Kidney (tissue), 14 donors: ENCODE results near the gene SIDT1. TPM values are rescaled to one million over a fixed set of nuclear protein-coding genes. Genes with fewer than 3 reads are reported as not detected.
"Not testable (repeated sequence)": the region's sequence is repeated elsewhere in the genome, so short reads cannot be mapped to it uniquely, and the experiment has no call there.

Experiments used
- DNase-seq, 5 donors: peaks; one replicate each; pipeline ENCODE4 v3.0.0-alpha.2; 2013 to 2020
- FAIRE-seq: peaks from 2 replicates; lab custom pipeline; 2012; peaks lifted over from hg19 to GRCh38; lab: Jason Lieb, UNC
- H3K27ac ChIP-seq, 2 donors: one replicate each; pipeline ENCODE4 v1.7.0; 2013; ENCODE audit warnings: low read depth in 2 of 2, low read length in 2 of 2, inconsistent platforms in 1 of 2
- H3K27me3 ChIP-seq: one replicate; pipeline ENCODE4 v1.7.1; 2013; ENCODE audit warnings: low read length, inconsistent platforms; ENCODE audit not compliant: control insufficient read depth, insufficient read depth
- H3K36me3 ChIP-seq, 3 donors: one replicate each; pipeline versions ENCODE4 v1.7.0 to v1.7.1; 2013; ENCODE audit warnings: low read length in 3 of 3, control low read depth in 1 of 3, inconsistent platforms in 1 of 3; ENCODE audit not compliant: insufficient read depth in 3 of 3, control insufficient read depth in 2 of 3
- H3K4me1 ChIP-seq, 3 donors: one replicate each; pipeline versions ENCODE4 v1.7.0 to v1.7.1; 2013; ENCODE audit warnings: low read length in 3 of 3, inconsistent platforms in 1 of 3, low read depth in 1 of 3; ENCODE audit not compliant: control insufficient read depth in 2 of 3, insufficient read depth in 2 of 3
- H3K4me3 ChIP-seq, 3 donors: one replicate each; pipeline versions ENCODE4 v1.7.0 to v1.8.1; 2013; ENCODE audit warnings: low read length in 3 of 3, control low read depth in 1 of 3, inconsistent platforms in 1 of 3
- H3K9ac ChIP-seq, 3 donors: one replicate each; pipeline versions ENCODE4 v1.7.0 to v1.7.1; 2013; ENCODE audit warnings: low read length in 3 of 3, control low read depth in 1 of 3, inconsistent platforms in 1 of 3
- H3K9me3 ChIP-seq, 3 donors: one replicate each; pipeline versions ENCODE4 v1.7.0 to v1.7.1; 2013; ENCODE audit warnings: low read length in 3 of 3, control low read depth in 1 of 3, inconsistent platforms in 1 of 3; ENCODE audit not compliant: control insufficient read depth in 2 of 3, insufficient read depth in 1 of 3
- intact Hi-C: fragments of 100-400 bp; cut with DNase I; formaldehyde crosslinking; loops from one replicate; pipeline ENCODE4 v1.11.1; 2022
- polyA plus RNA-seq: library from polyadenylated mRNA; stranded (reverse); fragments of 350-450 nt; fragmentation: Illumina TruSeq; extraction: RNeasy Lipid Tissue Mini Kit (QIAGEN cat#74804); gene quantifications from one replicate; pipeline ENCODE4 v1.2.3, GENCODE V29; 2014; ENCODE audit warnings: low read depth, low replicate concordance; ENCODE audit not compliant: insufficient read depth
- total RNA-seq: library from RNA; stranded (reverse); fragmentation: NEBNext Ultra II Directional; extraction: Animal tissue kit (Norgen Biotek cat#: 25700); gene quantifications from one replicate; pipeline ENCODE4 v1.2.1, GENCODE V29; 2021
- TF ChIP-seq, protein P1 (sequence below): IDR thresholded peaks from 3 replicates; pipeline ENCODE4 v1.5.1; 2012; ENCODE audit warnings: mild to moderate bottlenecking, moderate library complexity, borderline replicate concordance; ENCODE audit not compliant: insufficient read depth; ENCODE audit errors: extremely low read depth
- donor health status: control.
- donor health status: control.
- donor health status: control.
- donor health status: control.
- donor health status: control.
- donor health status: DM: yes; HTN: yes; CAD: no.
- donor health status: Normal renal cell carcinoma (clear cell type).

SIDT1 gene
- total and polyA plus RNA-seq, 2 donors from 2014 or later, result 0.92 to 4.9 TPM

GRCh38 chr3:113630956-113631542, 98.7 kb downstream of the SIDT1 start:
- H3K27me3 ChIP-seq, result no peaks in the 10 kb centered on the region
- intact Hi-C loops, result no loop called here
- TF ChIP-seq, protein P1, sequence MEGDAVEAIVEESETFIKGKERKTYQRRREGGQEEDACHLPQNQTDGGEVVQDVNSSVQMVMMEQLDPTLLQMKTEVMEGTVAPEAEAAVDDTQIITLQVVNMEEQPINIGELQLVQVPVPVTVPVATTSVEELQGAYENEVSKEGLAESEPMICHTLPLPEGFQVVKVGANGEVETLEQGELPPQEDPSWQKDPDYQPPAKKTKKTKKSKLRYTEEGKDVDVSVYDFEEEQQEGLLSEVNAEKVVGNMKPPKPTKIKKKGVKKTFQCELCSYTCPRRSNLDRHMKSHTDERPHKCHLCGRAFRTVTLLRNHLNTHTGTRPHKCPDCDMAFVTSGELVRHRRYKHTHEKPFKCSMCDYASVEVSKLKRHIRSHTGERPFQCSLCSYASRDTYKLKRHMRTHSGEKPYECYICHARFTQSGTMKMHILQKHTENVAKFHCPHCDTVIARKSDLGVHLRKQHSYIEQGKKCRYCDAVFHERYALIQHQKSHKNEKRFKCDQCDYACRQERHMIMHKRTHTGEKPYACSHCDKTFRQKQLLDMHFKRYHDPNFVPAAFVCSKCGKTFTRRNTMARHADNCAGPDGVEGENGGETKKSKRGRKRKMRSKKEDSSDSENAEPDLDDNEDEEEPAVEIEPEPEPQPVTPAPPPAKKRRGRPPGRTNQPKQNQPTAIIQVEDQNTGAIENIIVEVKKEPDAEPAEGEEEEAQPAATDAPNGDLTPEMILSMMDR, result no peak
- FAIRE-seq (no peak), DNase-seq (no peak)
- H3K27ac ChIP-seq, result no peak overlapping the region
- no peaks in the 10 kb centered on the region for H3K36me3 ChIP-seq
- no peak overlapping the region for H3K9ac ChIP-seq
- no peak overlapping the region for H3K4me3 ChIP-seq
- peaks cover 0 to 3% (median 0%) of the 10 kb centered on the region in 3 donors for H3K4me1 ChIP-seq
- H3K9me3 ChIP-seq, result no peaks in the 10 kb centered on the region

- FAIRE-seq (no peak), DNase-seq (no peak)
- intact Hi-C loops, result no loop called here
- no peaks in the 10 kb centered on the region for H3K9me3 ChIP-seq
- no peak overlapping the region for H3K4me3 ChIP-seq
- H3K27ac ChIP-seq, result no peak overlapping the region
- no peak overlapping the region for H3K9ac ChIP-seq
- H3K4me1 ChIP-seq, result peaks cover 0 to 3% (median 0%) of the 10 kb centered on the region in 3 donors
- no peaks in the 10 kb centered on the region for H3K36me3 ChIP-seq
- no peaks in the 10 kb centered on the region for H3K27me3 ChIP-seq
- TF ChIP-seq, protein P1, result no peak
Observed at GRCh38 chr3:113631573-113631972, 99.2 kb downstream of the SIDT1 start.

GRCh38 chr3:113634782-113635474, 102.6 kb downstream of the SIDT1 start:
- H3K4me1 ChIP-seq, result peaks cover 0 to 3% (median 0%) of the 10 kb centered on the region in 3 donors
- no peak overlapping the region for H3K4me3 ChIP-seq
- no peak for DNase-seq
- H3K36me3 ChIP-seq, result no peaks in the 10 kb centered on the region
- TF ChIP-seq, protein P1, result no peak
- H3K9me3 ChIP-seq, result no peaks in the 10 kb centered on the region
- no peak overlapping the region for H3K9ac ChIP-seq
- no peak overlapping the region for H3K27ac ChIP-seq
- intact Hi-C loops, result no loop called here
- FAIRE-seq, result no peak
- no peaks in the 10 kb centered on the region for H3K27me3 ChIP-seq

GRCh38 chr3:113636034-113636433, 103.7 kb downstream of the SIDT1 start:
- H3K36me3 ChIP-seq, intact Hi-C loops, H3K27me3 ChIP-seq, FAIRE-seq, H3K9me3 ChIP-seq, H3K9ac ChIP-seq, H3K27ac ChIP-seq, H3K4me1 ChIP-seq, DNase-seq, H3K4me3 ChIP-seq: not testable (repeated sequence)
